ENCODE measurements around the gene MDFIC.

Gene MDFIC

GRCh38 chr7:115005251-115005650, 83.4 kb downstream of the MDFIC start:
- DNase-seq = no peak

DNA sequence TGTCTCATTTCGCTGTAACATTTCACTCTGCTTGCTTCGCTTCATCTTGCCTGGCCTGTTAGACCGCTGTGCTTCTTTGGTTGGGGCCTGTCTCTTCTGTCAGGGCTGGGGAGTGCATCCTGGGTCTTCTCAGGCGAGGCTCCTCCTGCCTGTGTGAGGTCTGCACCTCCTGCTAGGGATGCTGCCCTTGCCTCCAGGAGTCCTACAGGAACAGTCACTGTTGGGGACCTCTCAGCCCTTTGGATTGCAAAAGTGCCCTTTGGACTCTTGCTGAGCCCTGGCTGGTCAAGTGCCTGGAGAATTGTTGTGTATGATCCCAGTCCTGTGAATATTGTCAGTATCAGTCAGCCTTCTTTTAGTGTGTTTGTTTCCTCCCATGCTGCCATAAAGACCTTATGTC, 84.1 kb downstream of the MDFIC start:
- DNase-seq = no peak

DNA sequence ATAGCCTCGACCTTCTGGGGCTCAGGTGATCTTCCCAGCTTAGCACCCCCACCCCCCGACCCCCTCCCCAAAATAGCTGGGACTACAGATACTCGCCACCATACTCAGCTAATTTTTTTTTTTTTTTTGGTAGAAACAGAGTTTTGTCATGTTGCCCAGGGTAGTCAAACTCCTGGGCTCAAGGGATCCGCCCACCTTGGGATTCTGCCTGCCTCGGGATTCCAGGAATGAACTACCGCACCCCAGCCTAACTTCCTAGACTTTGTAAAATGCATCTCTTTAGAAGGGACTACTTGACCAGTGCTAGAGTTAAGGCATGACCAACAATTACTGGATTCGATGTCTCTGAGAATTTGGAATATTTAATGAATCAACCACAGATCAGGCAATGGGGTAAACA, 85.9 kb downstream of the MDFIC start:
- DNase-seq = no peak

DNA sequence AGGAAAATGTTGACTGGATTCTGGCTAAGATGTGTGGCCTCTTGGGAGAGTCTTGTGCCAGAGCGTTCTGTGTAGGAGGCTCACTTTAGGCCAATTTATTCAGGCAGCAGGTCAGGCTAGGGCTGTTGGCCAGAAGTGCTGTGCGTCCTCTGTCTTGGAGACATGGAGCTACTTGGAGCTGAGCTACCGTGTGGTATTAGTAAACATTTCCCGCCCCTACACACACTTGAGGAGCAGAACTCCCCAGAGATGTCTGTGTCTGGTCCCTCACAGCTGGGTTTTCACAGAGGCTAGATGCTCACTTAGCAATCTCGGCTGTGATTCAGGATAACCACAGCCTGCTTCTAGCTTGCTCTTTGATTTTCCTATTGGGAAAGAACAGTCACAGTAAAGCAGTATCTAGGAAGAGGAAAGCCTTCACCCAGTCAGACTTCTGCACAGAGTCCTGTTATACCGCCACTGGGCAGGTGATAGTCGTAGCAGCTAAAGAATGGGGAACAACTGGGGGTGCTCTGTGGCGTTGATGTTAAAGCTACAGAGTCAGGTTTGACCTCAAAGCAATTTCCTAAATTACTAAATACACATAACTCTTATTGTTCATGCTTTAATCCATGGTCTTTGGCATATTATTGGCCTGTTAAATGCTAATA, 86.7 kb downstream of the MDFIC start:
- no peak for DNase-seq

- peak in 1 of 2 donors; percentile 39 for DNase-seq
These were observed 87.2 kb downstream of the MDFIC start for GRCh38 chr7:115009139-115009538.

GRCh38 chr7:115009736-115010440, 88.0 kb downstream of the MDFIC start:
- no peak for DNase-seq

GRCh38 chr7:115010441-115010820, 88.5 kb downstream of the MDFIC start:
- DNase-seq = no peak

DNA sequence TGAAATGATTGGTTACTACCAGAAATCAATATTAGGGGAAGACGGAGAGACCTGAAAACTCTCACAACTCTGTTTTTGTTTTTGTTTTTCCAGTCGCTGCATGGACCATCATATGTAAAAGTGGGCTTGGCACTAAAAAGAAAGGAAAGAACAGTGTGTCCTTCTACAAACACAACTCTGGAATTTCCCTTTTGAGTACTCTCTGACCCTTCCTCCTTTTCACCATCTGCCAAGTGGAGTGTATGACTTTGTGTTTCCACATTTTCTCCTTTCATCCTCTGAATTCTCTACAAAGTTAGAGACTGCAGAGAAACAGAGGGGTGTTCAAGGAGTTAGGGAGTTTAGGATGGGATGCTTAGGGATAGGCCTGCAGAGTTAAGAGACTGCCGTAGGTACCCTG, 92.0 kb downstream of the MDFIC start:
- DNase-seq = no peak

- DNase-seq = no peak
These were observed 92.9 kb downstream of the MDFIC start for GRCh38 chr7:115014794-115015193.

GRCh38 chr7:115015619-115016018, 93.7 kb downstream of the MDFIC start:
- no peak for DNase-seq

DNA sequence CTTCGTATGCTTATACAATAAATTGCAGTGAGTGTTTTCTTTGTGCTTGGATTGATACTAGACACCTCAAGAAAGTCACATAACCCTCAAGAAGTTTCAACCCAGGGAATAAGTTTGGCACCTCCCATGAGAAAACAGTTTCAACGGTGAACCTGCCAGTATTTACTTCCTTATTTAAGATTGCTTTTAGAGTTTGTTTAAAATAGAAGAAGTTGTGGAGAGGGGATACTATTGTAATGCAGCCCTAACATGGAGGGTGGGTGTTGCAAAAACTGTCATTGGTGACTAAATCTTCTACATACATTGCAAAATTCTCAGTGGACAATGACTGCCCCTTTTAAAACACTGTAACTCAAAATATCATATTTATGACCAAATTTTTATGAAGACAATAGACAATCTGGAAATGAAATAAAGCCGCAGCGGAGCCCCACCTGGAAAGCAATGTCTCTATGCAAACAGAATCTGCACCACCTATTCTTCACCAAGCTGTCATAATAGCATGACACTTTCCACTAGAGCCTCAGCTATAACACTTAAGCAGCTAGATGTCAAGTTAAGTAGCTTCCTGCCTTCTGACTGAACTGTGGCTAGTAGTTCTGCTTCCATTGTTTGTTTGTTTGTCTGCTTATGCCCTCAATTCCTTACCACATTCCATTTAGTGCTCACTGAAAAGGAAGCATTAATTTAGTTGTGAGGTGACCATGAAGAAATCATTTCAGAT, 98.2 kb downstream of the MDFIC start:
- DNase-seq = no peak

GRCh38 chr7:115023219-115023618, 101.3 kb downstream of the MDFIC start:
- no peak for DNase-seq

- DNase-seq = no peak
These were observed 102.4 kb downstream of the MDFIC start for GRCh38 chr7:115024276-115024675.

DNA sequence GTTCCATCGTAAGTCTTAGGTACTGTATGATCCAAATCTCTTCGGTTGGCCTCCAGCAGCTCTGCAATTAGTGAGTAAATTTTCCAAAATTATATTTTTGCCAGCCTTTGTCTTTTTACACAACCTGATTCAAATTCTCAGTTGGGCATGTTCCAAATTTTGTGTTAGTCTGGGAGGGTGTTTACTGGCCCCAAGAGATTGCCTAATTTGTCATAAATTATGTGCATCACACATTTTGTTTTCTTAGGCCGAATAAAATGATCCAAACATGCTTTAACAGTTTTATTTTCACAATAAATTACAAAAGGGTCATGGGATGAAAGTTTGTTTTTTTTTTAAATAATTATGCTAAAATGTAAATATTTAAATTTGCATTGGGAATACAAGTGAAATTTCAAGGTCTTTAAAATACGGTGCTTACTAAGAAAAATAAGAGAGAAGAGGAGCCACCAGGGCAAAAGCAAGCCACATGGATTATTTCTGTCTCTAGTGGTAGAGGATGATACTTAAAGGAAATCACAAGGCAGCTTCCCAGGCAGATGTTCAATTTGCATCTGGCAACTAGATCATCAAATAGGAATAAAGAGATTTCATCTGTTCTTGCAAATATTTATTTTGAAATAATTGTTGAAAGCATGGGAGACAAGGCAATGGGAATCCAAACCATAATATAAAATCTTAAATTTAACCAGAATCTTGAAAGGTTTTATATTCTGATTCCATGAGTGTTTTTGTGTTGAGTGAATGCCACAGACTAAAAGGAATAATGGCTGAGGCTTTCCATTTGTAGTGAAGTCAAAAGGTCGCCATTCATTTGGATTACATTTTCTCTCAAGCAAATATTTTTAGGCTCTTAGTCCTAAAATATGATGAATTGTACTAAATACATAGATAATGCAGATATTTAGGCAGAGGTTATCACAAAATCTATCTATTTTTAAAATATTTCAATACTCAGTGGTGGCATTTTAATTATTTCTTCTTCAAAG, 111.1 kb downstream of the MDFIC start:
- no peak for DNase-seq

GRCh38 chr7:115033917-115034459, 112.1 kb downstream of the MDFIC start:
- no peak for DNase-seq

DNA sequence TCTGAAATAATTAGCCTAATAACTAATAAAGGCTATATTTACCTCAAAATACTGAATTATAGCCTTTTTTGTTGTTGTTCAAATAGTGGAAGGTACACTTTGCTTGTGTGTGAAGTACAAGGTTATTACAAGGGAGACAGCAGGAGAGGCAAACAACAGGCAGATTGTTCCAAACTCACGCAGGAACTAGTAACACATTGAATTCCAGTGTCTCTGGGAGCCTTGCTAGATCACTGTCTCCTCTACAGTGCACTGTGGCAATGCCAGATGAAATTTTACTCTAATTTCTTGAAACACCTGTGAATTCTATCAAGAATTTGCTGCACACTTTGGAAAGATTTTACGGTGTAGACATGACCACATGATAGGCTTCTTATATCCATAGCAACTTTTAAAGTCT, 112.6 kb downstream of the MDFIC start:
- DNase-seq = no peak

- no peak for DNase-seq
These were observed 115.4 kb downstream of the MDFIC start for GRCh38 chr7:115037128-115037802.

DNA sequence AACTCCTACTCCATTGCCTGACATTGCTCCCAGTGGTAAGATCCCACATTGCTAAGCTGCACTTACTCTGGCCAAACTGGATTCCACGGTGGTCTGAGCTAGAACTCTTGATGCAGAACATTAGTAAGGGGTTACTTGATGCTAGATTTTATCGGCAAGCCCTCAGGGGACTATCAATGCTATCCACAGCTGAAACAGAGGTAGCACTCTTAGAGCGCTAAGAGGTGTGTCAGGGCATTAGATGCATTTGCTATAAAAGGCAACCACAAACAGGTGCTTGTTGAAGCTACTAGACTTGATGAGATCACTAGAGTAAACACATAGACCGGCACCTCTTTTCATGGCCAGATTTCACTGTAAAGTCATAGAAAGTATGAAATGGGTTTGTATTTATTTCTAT, 116.3 kb downstream of the MDFIC start:
- DNase-seq = no peak

DNA sequence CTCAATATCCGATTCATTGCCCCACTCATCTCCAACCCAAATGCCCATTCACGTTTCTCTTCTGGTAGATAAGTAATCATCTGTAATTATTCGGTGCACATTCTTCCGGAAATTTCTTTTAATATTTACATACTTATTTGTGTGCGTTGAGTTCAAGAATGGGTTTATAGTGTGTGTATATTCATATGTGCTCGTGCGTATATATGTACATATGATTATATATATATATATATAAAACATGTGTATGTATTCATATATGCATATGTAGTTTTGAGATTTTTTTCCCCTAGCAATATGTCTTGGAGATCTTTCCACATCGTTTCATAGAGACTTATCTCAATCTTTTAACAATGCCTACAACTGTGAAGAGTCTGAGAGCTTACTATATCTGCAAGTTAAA, 118.2 kb downstream of the MDFIC start:
- DNase-seq = no peak

DNA sequence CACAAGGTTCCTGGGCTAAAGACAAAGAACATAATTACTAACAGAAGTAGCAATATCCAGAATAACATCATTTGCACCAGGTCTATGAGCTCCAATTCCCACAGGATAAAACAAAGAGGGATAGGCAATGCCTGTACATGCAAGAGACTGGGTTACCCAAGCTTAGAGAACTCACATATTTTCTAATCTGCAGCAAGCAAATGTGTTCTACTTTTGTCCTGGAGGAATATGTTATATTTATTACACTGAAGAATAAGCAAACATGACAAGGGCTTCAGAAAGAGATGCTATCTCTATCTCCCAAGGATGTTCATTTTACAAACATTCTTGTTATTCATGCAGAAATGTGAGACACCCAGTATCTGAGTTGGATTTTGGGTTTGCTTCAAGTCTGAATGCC, 118.6 kb downstream of the MDFIC start:
- no peak for DNase-seq

GRCh38 chr7:115042596-115042995, 120.7 kb downstream of the MDFIC start:
- DNase-seq = no peak

DNA sequence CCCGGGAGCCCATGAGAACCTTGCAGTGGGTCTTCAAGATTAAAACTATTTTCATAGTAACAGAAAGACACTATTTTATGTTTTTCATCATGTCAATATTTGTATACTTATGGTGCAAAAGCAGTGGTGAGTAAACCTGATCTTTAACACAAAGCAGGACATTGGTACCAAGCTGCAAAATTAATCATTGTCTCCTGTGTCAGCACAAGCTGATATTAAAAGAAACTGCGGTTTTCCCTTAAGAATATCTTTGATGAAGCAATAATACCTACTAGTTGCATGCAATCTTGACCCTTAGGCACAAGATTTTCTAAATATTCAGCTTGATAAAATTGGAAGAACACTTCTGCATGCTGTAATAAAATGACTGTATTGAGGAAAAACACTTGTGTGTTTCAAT, 121.7 kb downstream of the MDFIC start:
- no peak for DNase-seq

Measured in CD4-positive, alpha-beta T cell treated with Interleukin-1 beta for 1 hour (primary cell).